Endothelial cell of coronary artery (primary cell): ENCODE measurements around the gene POU2F1. TPM values are rescaled to one million over a fixed set of nuclear protein-coding genes. Genes with fewer than 3 reads are reported as not detected.

ENCODE experiments used
- total RNA-seq: library from RNA; depleted of rRNA; stranded (reverse); fragments of >200 nt; gene quantifications from 2 replicates; pipeline ENCODE4 v1.2.3, GENCODE V29; 2014

POU2F1 gene
- 3.7 and 5.5 TPM in 2 replicates for total RNA-seq

DNA sequence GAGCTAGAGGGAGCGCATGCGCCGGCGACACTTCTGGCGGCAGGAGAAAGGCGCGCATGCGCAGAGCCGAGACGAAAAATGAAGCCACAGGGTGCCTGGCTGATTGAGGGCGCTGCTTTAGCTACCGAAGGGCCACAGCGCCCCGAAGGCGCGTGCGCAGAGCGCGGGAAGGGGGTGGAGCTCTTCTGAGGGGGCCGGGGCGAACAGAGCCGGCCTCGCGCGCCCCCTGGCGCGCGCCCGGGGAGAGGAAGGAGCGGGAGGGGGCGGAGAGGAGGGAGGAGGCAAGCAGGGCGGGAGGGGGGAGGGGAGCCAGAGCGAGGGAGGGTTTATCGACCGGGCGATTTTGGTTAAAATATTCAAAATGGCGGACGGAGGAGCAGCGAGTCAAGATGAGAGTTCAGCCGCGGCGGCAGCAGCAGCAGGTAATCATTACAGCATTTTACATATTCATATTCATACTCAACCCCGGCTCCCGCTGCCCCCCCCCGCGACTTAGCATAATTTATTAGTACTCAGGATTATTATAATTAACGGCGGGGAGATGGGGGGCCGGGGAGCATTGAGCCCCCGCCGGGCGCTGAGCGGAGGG is at the start of gene POU2F1:
TSS of gene POU2F1 (plus strand) at position 350 of the 589 bp plus-strand sequence. CDS start at position 362, 12 bp downstream.

Other genes starting within 250 kb of the POU2F1 start
- gene ILDR2, start 245.3 kb upstream of the POU2F1 start, total RNA-seq, result not detected in 2 replicates
- gene MAEL, start 231.6 kb upstream of the POU2F1 start, total RNA-seq, result not detected in 2 replicates
- gene GPA33, start 130.5 kb upstream of the POU2F1 start, total RNA-seq, result not detected in 2 replicates
- gene STYXL2, start 126.8 kb upstream of the POU2F1 start, total RNA-seq, result not detected in 2 replicates